Esophagus (tissue), 2 donors: Measurements from ENCODE around the gene NSMF. TPM values are rescaled to one million over a fixed set of nuclear protein-coding genes. Genes with fewer than 3 reads are reported as not detected.

Experiments
- H3K27ac ChIP-seq, 2 donors: one replicate each; pipeline ENCODE4 v1.5.1; 2013; ENCODE audit warnings: low read depth in 2 of 2, mild to moderate bottlenecking in 2 of 2, inconsistent platforms in 1 of 2, low read length in 1 of 2, moderate library complexity in 1 of 2
- H3K27me3 ChIP-seq, 2 donors: one replicate each; pipeline ENCODE4 v1.6.1; 2013; ENCODE audit warnings: low read length in 2 of 2, control low read depth in 1 of 2, mild to moderate bottlenecking in 1 of 2; ENCODE audit not compliant: insufficient read depth in 2 of 2, control insufficient read depth in 1 of 2
- H3K36me3 ChIP-seq, 2 donors: one replicate each; pipeline ENCODE4 v1.6.1; 2013; ENCODE audit warnings: low read length in 1 of 2; ENCODE audit not compliant: control insufficient read depth in 2 of 2, insufficient read depth in 2 of 2
- H3K4me1 ChIP-seq, 2 donors: one replicate each; pipeline ENCODE4 v1.6.1; 2013; ENCODE audit warnings: low read length in 1 of 2; ENCODE audit not compliant: control insufficient read depth in 2 of 2, insufficient read depth in 2 of 2
- H3K4me3 ChIP-seq, 2 donors: one replicate each; pipeline ENCODE4 v1.5.1; 2013; ENCODE audit warnings: low read length in 2 of 2, mild to moderate bottlenecking in 2 of 2, low read depth in 1 of 2, moderate library complexity in 1 of 2
- H3K9me3 ChIP-seq, 2 donors: one replicate each; pipeline ENCODE4 v1.6.1; 2013; ENCODE audit warnings: mild to moderate bottlenecking in 2 of 2, low read depth in 1 of 2, low read length in 1 of 2, moderate library complexity in 1 of 2; ENCODE audit not compliant: control insufficient read depth in 2 of 2, insufficient read depth in 1 of 2
- WGBS, 2 donors: extraction: QIAGEN DNeasy Blood & Tissue Kit; methylation state at CpG; one replicate each; pipeline ENCODE4 v1.1.7; 2013; 5-methylcytosine and 5-hydroxymethylcytosine counted together
- polyA plus RNA-seq, 2 donors: library from polyadenylated mRNA; stranded (reverse); fragments of 200-250 nt; gene quantifications; one replicate each; pipeline ENCODE4 v1.2.3, GENCODE V29; 2013
- donor health status: healthy with polysubstance abuse.
- donor health status: Bipolar disorder and iron deficiency.

The NSMF gene
- polyA plus RNA-seq, 2 donors = 20.7 to 26.1 TPM

DNA sequence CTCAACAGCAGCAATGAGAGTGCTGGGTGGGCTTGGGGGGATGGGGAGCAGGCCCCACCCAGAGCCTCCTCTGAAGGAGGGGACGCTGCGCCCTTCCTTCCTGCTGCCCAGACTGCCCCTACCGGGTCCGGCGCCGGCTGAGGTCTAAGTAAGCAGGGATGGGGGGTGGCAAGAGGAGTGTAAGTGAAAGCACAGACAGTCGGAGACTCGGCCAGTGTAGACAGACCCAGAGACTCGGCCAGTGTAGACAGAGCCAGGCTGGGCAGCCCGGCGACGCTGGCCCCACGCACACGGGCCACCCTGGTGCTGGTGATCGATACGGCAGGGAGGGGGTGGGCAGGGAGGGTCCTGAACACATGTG lies 10.6 kb downstream of the NSMF start:
- Histone ChIP-seq H3K36me3 (peaks cover 4 to 9% of the 10 kb centered on the region in 2 donors), H3K4me3 (no peak overlapping the region), H3K9me3 (no peaks in the 10 kb centered on the region), H3K4me1 (peaks cover 0 to 3% of the 10 kb centered on the region in 2 donors), H3K27ac (no peak overlapping the region), H3K27me3 (no peaks in the 10 kb centered on the region)
- WGBS, 2 donors = 89 to 92% methylated on average over 16 of the region's 16 CpGs

DNA sequence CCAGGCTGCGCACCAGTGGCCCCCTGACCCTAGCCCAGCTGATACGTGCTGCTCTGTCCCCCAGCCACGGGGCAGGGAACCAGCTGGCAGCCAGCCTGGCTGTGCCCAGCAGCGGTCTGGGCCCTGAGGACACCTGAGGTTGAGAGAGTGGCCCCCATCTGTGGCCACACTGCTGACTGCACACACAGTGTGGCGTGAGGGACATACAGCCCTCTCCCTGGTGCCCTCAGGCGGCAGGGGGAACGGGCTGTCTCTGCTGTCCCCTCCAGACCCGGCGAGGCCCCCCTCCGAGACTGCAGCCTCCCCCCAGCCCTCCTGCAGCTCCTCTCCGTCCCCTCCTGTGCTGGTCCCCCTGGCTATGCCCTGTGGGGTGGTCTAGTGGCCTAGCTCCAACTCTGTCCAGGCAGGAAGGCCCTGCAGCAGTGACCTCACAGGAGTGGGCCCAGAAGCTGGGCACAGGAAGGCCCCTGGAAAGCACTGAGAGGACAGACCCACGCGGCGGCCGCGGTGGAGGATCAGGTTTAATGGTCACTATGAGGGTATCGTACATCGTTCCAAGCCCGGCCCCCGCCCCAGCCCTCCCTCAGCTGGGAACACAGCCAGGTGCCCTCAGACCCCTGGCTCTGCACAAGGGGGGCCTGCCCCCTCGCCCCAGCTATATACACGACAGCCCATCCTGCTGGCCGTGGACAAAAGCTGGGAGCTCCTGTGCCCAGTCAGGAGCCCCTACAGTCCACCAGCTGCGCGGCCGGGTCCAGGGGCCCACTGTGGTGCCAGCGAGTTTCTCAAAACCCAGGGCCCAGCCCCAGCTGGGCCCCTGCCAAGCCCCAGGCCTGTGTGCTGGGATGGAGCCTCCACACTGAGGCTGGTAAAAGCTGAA lies 11.2 kb downstream of the NSMF start:
- 82 to 87% methylated on average over 26 to 27 of the region's 27 CpGs for WGBS, 2 donors
- Histone ChIP-seq H3K36me3 (peaks cover 4 to 9% of the 10 kb centered on the region in 2 donors), H3K27me3 (no peaks in the 10 kb centered on the region), H3K27ac (no peak overlapping the region), H3K4me1 (no peaks in the 10 kb centered on the region), H3K9me3 (no peaks in the 10 kb centered on the region), H3K4me3 (no peak overlapping the region)

DNA sequence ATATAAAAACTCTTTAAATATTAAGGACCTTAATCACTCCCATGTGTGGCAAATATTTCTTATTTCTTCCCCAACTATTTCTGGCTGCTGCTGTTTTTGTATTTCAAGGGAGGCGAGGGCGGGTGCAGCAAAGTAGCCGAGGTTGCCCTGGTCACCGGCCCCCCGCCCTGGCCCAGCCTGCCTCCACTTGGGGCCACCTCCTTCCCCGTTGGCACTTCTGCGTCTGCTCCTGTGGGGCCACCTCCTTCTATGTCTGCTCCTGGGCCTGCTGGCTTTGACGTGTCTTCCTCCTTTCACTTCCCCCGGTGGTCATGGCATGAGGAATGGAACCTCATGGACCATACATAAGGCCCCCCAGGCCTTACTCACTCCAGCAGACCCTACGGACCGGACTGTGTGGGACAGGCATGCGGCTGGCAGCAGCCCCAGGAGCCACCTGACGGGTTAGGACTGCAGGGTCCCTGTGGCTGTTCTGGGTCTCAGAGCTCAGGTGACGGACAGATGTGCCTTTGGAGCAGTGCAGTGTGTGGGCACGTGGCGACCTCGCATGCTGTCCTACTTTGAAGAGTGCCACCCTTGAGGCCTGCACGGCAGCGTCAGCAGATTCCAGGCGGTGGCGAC lies 12.2 kb downstream of the NSMF start:
- Histone ChIP-seq H3K36me3 (peaks cover 4 to 9% of the 10 kb centered on the region in 2 donors), H3K4me3 (no peak overlapping the region), H3K9me3 (no peaks in the 10 kb centered on the region), H3K27ac (no peak overlapping the region), H3K4me1 (no peaks in the 10 kb centered on the region), H3K27me3 (peaks cover 0 to 2% of the 10 kb centered on the region in 2 donors)
- WGBS, 2 donors = 70 to 73% methylated on average over 21 of the region's 21 CpGs

DNA sequence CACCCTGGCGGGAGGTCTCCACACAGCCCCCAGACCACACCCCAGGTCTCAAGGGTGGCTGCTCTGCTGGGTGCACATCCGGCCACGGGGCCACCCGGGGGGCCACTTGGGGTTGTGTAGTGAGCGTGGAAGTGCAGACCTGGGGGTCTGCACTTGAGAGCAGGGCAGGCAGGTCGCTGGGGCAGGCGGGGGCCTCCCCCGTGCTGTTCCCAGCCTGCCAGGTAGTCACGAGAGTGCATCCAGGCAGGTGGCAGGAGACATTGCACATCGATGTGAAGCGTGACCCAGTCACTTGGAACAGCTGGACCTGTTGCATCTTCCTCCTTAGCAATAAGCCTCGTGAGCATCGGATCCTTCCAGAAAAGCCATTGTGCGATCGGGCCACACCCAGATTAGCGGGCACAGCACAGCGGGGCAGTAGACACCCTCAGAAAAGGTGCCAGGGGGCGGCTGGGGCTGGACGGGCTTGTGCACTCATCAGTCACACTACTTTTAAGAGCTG lies 13.2 kb downstream of the NSMF start:
- Histone ChIP-seq H3K9me3 (no peaks in the 10 kb centered on the region), H3K36me3 (peaks cover 4 to 9% of the 10 kb centered on the region in 2 donors), H3K27ac (no peak overlapping the region), H3K4me3 (no peak overlapping the region), H3K4me1 (no peaks in the 10 kb centered on the region), H3K27me3 (peaks cover 0 to 2% of the 10 kb centered on the region in 2 donors)
- 36 to 50% methylated on average over 19 of the region's 19 CpGs for WGBS, 2 donors

DNA sequence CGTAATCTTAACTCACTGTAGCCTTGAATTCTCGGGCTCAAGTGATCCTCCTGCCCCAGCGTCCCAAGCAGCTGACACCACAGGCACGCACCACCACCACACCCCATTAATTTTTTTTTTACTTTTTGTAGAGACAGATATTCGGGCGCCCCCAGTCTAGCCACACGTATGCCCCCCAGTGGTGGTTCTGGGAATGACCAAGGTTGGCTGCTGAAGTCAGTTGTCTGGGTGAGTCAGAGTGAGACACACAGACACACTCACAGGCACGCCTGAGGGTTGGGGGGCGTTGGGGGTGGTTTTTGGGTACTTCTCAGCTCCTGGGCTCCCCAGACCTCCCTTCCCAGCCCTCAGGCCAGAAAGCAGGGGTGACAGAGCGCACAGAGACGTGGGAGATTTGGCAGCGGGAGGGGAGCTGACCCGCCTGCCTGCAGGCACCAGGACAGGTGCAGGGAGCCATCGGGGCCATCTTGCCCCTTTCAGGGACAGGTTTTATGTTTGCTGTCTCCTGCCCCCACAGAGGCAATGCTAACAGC lies 13.8 kb downstream of the NSMF start:
- no peak overlapping the region for H3K4me3 ChIP-seq
- H3K9me3 ChIP-seq = no peaks in the 10 kb centered on the region
- H3K27me3 ChIP-seq = peaks cover 0 to 2% of the 10 kb centered on the region in 2 donors
- H3K36me3 ChIP-seq = peaks cover 4 to 9% of the 10 kb centered on the region in 2 donors
- no peak overlapping the region for H3K27ac ChIP-seq
- whole genome bisulfite sequencing, 2 donors = 12 to 15% methylated on average over 14 of the region's 14 CpGs
- no peaks in the 10 kb centered on the region for H3K4me1 ChIP-seq

DNA sequence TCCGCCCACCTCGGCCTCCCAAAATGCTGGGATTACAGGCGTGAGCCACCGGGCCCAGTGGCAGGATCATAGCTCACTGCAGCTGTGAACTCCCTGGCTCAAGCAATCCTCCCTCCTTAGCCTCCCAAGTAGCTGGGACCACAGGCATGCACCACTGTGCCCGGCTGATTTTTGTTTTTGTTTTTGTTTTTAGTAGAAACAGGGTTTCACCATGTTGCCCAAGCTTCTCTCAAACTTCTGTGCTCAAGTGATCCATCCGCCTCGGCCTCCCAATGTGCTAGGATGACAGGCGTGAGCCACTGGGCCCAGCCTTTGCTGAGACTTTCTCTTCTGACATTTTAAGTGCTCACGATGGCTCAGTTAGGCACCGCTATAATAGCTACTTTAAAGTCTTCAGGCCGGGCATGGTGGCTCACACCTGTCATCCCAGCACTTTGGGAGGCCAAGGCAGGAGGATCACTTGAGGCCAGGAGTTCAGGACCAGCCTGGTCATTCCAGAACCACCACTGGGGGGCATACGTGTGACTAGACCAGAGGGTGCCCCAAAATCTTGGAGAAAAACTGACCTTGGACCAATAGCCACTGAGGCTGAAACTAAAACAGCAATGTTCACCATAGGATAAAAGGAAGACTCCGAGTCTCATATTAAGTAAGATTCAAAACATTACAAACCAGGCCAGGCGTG lies 14.9 kb downstream of the NSMF start:
- H3K36me3 ChIP-seq = peaks cover 2 to 4% of the 10 kb centered on the region in 2 donors
- H3K27me3 ChIP-seq = peaks cover 0 to 2% of the 10 kb centered on the region in 2 donors
- H3K4me1 ChIP-seq = no peaks in the 10 kb centered on the region
- no peaks in the 10 kb centered on the region for H3K9me3 ChIP-seq
- H3K4me3 ChIP-seq = no peak overlapping the region
- H3K27ac ChIP-seq = no peak overlapping the region
- 85 to 86% methylated on average over 14 of the region's 14 CpGs for WGBS, 2 donors

DNA sequence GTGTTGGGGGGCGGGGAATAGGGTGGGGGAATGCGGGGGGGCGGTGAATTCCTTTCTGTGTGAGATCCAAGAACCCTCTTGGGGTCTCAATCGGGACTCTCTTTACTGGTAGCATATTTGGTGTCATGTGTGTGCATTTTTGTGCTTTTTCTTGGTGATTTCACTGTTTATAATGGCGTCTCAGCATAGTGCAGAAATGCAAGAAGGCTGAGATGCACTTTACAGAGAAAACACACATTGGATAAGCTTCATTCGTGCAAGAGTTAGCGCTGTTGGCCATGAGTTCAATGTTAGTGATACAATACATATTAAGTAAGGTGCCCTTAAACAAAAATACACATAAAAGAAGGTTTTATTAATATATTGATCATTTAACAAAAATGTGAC lies 17.2 kb downstream of the NSMF start:
- Histone ChIP-seq H3K27me3 (peaks cover 0 to 5% of the 10 kb centered on the region in 2 donors), H3K4me1 (peaks cover 0 to 3% of the 10 kb centered on the region in 2 donors), H3K9me3 (no peaks in the 10 kb centered on the region), H3K36me3 (no peaks in the 10 kb centered on the region), H3K4me3 (no peak overlapping the region), H3K27ac (no peak overlapping the region)
- WGBS, 2 donors = 23 to 24% methylated on average over 4 to 7 of the region's 7 CpGs

DNA sequence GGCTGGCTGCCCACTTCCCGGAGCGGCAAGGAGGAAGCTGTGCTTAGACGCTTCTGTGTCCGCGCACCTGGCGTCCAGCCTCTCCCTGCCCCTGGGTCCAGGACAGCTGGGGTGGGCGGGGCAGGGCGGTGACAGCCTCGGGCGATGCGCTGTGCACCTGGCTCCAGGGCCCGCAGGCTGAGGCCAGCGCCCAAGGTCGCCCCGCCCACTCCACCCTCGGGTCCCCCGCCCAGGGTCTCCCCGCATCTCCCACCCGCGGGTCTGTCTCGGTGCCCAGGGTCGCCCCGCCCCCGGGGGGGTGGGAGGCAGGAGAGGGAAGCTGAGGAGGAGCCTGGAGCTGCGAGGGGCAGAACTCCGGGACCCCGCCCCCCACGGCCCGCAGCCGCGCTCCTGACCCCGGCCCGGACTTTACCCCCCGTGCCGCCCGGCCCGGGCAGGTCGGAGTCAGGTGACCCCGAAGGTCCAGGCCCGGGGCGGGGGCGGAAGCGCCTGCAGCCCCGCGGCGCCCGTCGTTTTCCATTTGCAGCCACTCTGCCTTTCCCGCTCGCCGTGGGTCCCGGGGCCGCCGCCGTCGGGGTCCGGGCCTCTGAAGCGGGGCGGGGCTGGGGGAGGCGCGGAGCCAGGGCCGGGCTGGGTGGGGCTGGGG lies 17.7 kb downstream of the NSMF start, which contains the start of gene ENTPD8:
TSS of gene ENTPD8 (minus strand) at position 69 of the 646 bp plus-strand sequence. CDS start 3,072 bp downstream, outside the sequence.
- WGBS, 2 donors = 1 to 2% methylated on average over 39 to 62 of the region's 62 CpGs
- Histone ChIP-seq H3K27ac (no peak within 1 kb of the TSS), H3K27me3 (peaks cover 0 to 5% of the 10 kb centered on the region in 2 donors), H3K36me3 (no peaks in the 10 kb centered on the region), H3K4me3 (peak within 1 kb of the TSS in 1 of 2 donors; percentile 2), H3K4me1 (peaks cover 0 to 3% of the 10 kb centered on the region in 2 donors), H3K9me3 (no peaks in the 10 kb centered on the region)
